Astrocyte of the hippocampus (primary cell): ENCODE results near the gene RABL2A.
A peak's percentile ranks its signal among the peaks of the same experiment; 100 is the strongest.
"Not testable (repeated sequence)": the region's sequence is repeated elsewhere in the genome, so short reads cannot be mapped to it uniquely, and the experiment has no call there.

Source experiments
- DNase-seq: peaks from one replicate; pipeline ENCODE4 v3.0.0; 2011; ENCODE audit warnings: low read depth, low spot score

Gene RABL2A

DNA sequence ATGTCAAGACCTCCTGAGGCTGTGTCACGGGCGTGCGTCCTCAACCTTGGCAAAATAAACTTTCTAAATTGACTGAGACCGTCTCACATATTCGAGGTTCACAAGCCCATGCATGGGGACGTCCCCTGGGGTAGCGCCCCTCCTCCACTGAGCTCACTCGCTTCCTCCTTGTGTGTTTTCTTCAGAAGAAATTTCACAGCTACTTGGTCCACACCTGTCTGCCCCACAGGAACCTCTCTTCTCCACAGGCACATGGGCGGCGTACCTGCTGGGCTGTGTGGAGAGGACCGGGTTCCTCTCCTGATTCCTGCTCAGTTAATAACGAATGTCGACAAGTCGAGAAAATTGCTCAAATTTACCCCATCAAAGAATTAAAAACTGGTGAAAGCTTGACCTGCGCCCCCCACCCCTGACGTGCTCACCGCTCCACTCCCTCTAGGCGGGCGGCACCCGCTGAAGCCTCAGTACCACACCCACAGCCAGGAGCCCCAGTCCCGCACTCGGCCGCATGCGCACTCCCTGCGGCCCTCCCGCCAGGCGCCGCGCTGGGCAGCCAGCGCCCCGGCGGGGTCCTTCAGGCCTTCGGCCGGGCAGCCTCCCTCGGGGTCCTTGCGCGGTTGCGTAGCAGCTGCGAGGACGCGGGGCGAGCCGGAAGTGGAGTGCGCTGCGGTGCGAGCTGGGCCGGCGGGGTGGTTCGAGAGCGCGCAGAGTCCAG is at the start of gene RABL2A:
Gene RABL2A (plus strand): TSS at position 651 of the 715 bp plus-strand sequence. CDS start 1,341 bp downstream, outside the sequence.
- peak; percentile 93 for DNase-seq

GRCh38 chr2:113578508-113578907 is 48.6 kb upstream of the RABL2A start:
- DNase-seq = not testable (repeated sequence)

- not testable (repeated sequence) for DNase-seq
Observed at GRCh38 chr2:113582473-113582872, 44.6 kb upstream of the RABL2A start.

DNA sequence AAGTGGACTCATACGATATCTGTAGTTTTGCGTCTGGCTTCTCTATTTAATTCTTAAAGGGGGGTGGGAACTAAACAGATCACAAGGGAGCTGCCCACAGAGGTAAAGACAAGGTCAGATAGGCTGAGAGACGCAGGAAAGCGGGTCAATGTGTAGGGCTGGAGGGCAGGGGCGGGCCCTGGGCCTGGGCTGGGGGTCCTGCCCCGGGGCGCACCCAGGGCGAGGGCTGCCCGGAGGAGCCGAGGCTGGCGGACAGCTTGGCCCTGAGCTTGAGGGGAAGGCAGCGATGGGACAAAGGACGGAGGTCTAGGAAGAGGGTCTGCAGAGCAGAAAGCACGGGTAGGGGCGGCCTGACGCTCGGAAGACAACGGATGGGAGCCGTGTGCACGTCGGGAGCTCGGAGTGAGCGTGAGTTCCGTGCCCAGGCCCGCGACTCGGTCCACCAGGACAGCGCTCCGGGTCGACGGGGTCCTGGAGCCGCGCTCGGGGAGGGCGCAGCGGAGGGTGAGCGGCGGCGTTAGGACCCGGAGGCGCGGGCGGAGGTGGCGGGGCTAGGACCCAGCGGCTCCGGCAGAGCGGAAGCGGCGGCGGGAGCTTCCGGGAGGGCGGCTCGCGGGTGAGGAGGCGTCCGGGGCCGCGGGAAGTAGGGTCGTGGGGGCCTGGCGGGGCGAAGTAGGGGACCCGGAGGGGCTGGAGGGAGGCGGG is 43.4 kb upstream of the RABL2A start:
- peak; percentile 94 for DNase-seq

GRCh38 chr2:113584311-113585092 is 42.6 kb upstream of the RABL2A start:
- peak; percentile 28 for DNase-seq

DNA sequence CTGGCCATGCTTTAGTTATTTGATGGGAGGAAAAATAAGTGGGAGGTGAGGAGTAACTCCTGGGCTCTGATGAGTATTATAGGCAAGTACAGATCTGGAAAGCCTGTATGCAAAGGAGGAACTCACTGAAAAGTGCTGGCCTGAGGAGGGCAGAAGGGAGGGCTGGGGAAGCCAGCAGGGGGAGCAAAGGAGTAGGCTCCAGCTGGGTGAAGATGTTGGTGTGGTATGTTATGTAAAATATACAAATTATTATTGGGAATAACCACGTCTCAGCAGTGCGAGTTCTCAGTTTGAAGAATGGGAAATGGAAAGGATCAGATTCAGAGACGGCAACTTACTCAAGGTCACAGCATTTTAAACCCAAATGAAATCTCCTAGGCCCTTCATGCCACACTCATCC is 39.9 kb upstream of the RABL2A start:
- peak; percentile 46 for DNase-seq

DNA sequence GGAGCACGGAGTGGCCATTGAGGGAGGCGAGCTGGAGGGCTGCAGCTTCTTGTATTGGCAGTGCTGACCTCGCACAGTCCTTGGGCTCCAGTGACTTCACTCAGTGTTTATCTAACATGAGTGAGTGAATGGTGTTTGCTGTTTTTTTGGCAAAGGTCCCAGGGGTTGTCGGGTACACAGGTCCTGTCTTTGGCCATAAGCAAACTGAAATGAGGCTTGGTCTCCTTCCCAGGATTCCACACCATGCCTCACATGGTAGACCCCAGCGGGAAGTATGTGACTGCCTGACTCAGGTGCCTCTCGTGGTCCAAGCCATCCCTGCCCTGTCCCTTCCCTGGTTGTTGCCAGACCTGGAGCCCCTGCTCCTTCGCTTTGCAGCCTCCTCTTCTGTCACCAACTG is 37.5 kb upstream of the RABL2A start:
- DNase-seq = not testable (repeated sequence)

- DNase-seq = not testable (repeated sequence)
Observed at GRCh38 chr2:113591926-113592325, 35.1 kb upstream of the RABL2A start.

GRCh38 chr2:113593280-113593679 is 33.8 kb upstream of the RABL2A start:
- DNase-seq = not testable (repeated sequence)

DNA sequence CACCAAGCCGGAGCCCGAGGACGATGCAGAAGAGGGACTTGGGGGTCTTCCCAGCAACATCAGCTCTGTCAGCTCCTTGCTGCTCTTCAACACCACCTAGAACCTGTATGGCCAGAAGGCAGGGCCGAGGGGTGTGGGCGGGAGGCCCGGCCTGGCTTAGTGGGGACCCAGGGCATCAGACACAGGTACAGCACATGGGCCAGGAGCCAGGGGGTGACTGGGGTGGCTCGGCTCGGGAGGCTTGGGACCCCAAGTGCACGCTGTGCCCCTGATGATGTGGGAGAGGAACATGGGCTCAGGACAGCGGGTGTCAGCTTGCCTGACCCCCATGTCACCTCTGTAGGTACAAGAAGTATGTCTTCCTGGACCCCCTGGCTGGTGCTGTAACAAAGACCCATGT is 31.3 kb upstream of the RABL2A start:
- DNase-seq = not testable (repeated sequence)

DNA sequence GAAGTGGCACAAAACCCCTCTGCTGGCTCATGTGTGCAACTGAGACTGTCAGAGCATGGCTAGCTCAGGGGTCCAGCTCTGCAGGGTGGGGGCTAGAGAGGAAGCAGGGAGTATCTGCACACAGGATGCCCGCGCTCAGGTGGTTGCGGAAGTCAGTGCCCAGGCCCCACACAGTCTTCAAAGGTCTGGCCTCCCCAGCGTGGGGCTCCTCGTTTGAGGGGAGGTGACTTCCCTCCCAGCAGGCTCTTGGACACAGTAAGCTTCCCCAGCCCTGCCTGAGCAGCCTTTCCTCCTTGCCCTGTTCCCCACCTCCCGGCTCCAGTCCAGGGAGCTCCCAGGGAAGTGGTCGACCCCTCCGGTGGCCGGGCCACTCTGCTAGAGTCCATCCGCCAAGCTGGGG is 29.9 kb upstream of the RABL2A start:
- not testable (repeated sequence) for DNase-seq

DNA sequence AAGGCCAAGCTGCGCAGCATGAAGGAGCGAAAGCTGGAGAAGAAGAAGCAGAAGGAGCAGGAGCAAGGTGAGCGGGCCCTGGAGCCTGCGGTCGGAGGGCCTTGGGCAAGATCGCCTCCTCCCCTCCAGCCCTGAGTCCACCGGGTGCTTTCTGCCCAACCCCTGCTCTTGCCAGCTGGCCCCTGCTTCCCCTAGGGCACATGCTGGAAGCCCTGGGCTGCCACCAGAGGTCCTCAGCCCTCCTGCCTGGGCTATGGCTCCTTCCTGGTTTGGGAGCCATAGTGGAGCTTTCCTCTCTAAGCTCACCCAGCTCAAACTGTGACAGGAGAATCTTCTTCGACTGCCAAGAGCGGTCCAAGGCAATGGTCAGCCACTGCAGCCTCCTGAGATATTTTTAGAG is 29.5 kb upstream of the RABL2A start:
- DNase-seq = not testable (repeated sequence)

- DNase-seq = not testable (repeated sequence)
Observed at GRCh38 chr2:113598180-113598579, 28.9 kb upstream of the RABL2A start.

- DNase-seq = not testable (repeated sequence)
Observed at GRCh38 chr2:113598738-113599137, 28.3 kb upstream of the RABL2A start.

DNA sequence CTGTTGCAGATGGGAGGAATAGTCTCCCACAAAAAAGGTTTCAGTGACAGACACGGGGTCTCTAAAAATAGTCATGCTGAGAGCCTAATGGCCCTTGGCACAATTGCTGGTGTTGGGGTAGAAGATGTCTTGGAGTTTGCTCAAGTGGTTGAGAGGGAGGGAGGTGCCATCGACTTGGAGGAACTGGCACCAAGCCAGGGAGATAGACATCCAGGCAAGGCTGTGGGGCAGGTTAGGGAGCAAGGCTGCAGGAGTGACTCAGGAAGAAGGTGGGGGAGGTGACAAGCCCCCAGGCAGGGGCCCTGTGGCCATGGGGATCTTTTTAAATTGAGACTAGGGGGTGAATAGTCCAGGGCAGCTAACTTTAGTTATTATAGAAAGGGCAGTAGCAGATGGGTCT is 27.9 kb upstream of the RABL2A start:
- DNase-seq = not testable (repeated sequence)

- peak; percentile 59 for DNase-seq
Observed at GRCh38 chr2:113602040-113602769, 24.9 kb upstream of the RABL2A start.

DNA sequence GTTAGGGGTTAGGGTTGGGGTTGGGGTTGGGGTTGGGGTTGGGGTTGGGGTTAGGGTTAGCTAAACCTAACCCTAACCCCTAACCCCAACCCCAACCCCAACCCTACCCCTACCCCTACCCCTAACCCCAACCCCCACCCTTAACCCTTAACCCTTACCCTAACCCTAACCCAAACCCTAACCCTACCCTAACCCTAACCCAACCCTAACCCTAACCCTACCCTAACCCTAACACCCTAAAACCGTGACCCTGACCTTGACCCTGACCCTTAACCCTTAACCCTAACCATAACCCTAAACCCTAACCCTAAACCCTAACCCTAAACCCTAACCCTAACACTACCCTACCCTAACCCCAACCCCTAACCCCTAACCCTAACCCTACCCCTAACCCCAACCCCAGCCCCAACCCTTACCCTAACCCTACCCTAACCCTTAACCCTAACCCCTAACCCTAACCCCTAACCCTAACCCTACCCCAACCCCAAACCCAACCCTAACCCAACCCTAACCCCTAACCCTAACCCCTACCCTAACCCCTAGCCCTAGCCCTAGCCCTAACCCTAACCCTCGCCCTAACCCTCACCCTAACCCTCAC is 24.1 kb upstream of the RABL2A start:
- no peak for DNase-seq

GRCh38 chr2:113603467-113604084 is 23.5 kb upstream of the RABL2A start:
- DNase-seq = peak; percentile 99

- peak; percentile 95 for DNase-seq
Observed at GRCh38 chr2:113604085-113604477, 23.0 kb upstream of the RABL2A start.

DNA sequence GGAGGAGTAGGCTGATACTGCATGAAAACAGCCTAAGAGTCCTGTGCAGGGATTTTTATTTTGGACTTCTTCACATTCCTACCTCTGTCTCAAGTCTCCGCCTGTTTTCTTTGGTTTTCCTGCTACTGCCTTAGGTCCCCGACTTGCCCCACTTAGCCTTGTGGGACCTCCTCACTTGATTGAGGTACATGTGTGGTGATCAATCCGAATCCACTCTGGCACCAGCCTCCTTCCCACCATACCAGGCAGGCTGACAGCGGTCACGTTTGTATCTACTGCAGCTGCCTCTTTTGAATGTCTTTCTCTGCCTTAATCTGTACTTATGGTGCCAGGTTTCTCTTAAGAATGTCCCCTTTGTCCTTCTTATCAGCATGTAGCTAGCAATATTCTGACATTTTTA is 22.4 kb upstream of the RABL2A start:
- not testable (repeated sequence) for DNase-seq

GRCh38 chr2:113606036-113606435 is 21.0 kb upstream of the RABL2A start:
- not testable (repeated sequence) for DNase-seq
